OCI-LY3 (cell line): ENCODE results near the gene P2RY8.
"Not testable (repeated sequence)": the region's sequence is repeated elsewhere in the genome, so short reads cannot be mapped to it uniquely, and the experiment has no call there.

ENCODE experiments used
- CTCF ChIP-seq: fragments of 200-600, 300-600 bp; sonication (generic); IDR thresholded peaks from 2 replicates; pipeline ENCODE4 v1.5.1; 2014; ENCODE audit warnings: antibody characterized with exemption, low read length, low read depth
- EZH2phosphoT487 ChIP-seq: fragments of 200-600 bp; shearing (Covaris generic); IDR thresholded peaks from 2 replicates; pipeline ENCODE4 v1.6.1; 2018; ENCODE audit warnings: antibody characterized with exemption, mixed run types, low read depth

GRCh38 chrX:1574181-1574580 lies 37.2 kb upstream of the P2RY8 start:
- TF ChIP-seq CTCF, EZH2phosphoT487: not testable (repeated sequence)
